ENCODE results near the gene RAB4B. TPM values are rescaled to one million over a fixed set of nuclear protein-coding genes. Genes with fewer than 3 reads are reported as not detected.

The RAB4B gene
- total and polyA plus RNA-seq, 2 donors (not counting 1 experiment from before 2014, with no cell fraction given), result 10.6 to 12.8 TPM

DNA sequence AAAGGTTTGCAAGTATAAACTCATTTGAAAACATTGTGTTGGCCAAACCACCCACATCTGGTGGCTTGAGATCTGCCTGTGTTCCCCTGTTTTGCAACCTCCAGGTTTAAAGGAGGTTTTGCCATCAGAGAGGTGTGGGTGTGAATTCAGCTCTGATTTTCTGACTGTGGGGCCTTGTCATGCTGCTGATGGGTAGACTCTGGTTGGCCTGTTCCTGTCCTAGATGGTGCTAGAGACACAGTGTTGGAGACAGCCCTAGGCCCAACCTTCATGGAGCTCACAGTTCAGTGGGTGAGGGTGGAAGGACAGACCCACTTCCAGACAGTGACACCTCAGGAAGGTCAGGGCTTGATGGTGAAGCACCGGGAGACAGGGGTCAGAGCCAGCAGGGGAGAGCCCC lies 7.5 kb downstream of the RAB4B start:
- H3K36me3 ChIP-seq (ENCODE audit: control insufficient read depth, insufficient read depth, low read length), result peaks cover 3% of the 10 kb centered on the region
- no peak overlapping the region for H3K4me2 ChIP-seq (ENCODE audit: extremely low read depth, insufficient read depth, low read length)
- H3K4me1 ChIP-seq (ENCODE audit: control insufficient read depth, extremely low read depth, insufficient read depth, low read length), result no peaks in the 10 kb centered on the region
- H3K79me2 ChIP-seq (ENCODE audit: control insufficient read depth, insufficient read depth, low read length), result no peaks in the 10 kb centered on the region
- no peaks in the 10 kb centered on the region for H3K9me3 ChIP-seq (ENCODE audit: control insufficient read depth, insufficient read depth, low read depth, low read length)
- no peaks in the 10 kb centered on the region for H4K20me1 ChIP-seq (ENCODE audit: control insufficient read depth, extremely low read depth, insufficient read depth, low read length)
- TF ChIP-seq, protein P1, sequence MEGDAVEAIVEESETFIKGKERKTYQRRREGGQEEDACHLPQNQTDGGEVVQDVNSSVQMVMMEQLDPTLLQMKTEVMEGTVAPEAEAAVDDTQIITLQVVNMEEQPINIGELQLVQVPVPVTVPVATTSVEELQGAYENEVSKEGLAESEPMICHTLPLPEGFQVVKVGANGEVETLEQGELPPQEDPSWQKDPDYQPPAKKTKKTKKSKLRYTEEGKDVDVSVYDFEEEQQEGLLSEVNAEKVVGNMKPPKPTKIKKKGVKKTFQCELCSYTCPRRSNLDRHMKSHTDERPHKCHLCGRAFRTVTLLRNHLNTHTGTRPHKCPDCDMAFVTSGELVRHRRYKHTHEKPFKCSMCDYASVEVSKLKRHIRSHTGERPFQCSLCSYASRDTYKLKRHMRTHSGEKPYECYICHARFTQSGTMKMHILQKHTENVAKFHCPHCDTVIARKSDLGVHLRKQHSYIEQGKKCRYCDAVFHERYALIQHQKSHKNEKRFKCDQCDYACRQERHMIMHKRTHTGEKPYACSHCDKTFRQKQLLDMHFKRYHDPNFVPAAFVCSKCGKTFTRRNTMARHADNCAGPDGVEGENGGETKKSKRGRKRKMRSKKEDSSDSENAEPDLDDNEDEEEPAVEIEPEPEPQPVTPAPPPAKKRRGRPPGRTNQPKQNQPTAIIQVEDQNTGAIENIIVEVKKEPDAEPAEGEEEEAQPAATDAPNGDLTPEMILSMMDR (conservative IDR thresholded peaks at IDR 0.05 in 1 of 2, IDR thresholded peaks at IDR 0.05 in 1 of 2; ENCODE audit: low read depth in 1 of 2, low read length in 2 of 2), result no peak
- TF ChIP-seq EZH2 (IDR thresholded peaks at IDR 0.05; ENCODE audit: low read length, missing control alignments), result no peak
- H3K27me3 ChIP-seq (ENCODE audit: control insufficient read depth, insufficient read depth, low read length), result no peaks in the 10 kb centered on the region
- no peak overlapping the region for H3K4me3 ChIP-seq (replicated peaks in 1 of 4; ENCODE audit: control extremely low read depth in 1 of 4, insufficient read depth in 1 of 4, low read depth in 3 of 4, low read length in 4 of 4)
- no peak for DNase-seq (ENCODE audit: low read depth in 2 of 2)
- H2AFZ ChIP-seq (ENCODE audit: low read length), result no peak overlapping the region
- no peak overlapping the region for H3K27ac ChIP-seq (ENCODE audit: insufficient read depth, low read length)
- H3K9ac ChIP-seq (ENCODE audit: insufficient read depth, low read length), result no peak overlapping the region

GRCh38 chr19:40786060-40787037 lies 8.3 kb downstream of the RAB4B start:
- Histone ChIP-seq H4K20me1 (ENCODE audit: control insufficient read depth, extremely low read depth, insufficient read depth, low read length) (no peaks in the 10 kb centered on the region), H3K4me1 (ENCODE audit: control insufficient read depth, extremely low read depth, insufficient read depth, low read length) (no peaks in the 10 kb centered on the region)

DNA sequence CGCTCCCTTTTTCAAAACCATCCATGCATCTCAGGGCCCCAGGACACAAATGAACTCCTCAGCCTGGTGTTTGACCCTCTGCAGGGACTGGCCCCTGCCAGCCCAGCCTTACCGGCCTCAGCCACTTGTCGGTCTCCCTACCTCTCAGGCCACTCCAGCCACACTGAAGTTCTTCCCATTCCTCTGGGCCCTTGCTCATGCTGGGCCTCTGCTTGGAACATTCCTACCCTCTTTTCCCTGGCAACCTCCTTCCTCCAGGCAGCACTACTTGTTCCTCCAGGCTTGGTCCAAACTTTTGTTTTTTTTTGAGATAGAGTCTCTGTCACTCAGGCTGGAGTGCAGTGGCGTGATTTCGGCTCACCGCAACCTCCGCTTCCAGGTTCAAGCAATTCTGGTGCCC lies 13.3 kb downstream of the RAB4B start:
- no peaks in the 10 kb centered on the region for H3K4me1 ChIP-seq (ENCODE audit: control insufficient read depth, extremely low read depth, insufficient read depth, low read length)
- TF ChIP-seq, protein P1 (conservative IDR thresholded peaks at IDR 0.05 in 1 of 2, IDR thresholded peaks at IDR 0.05 in 1 of 2; ENCODE audit: low read depth in 1 of 2, low read length in 2 of 2), result no peak
- TF ChIP-seq EZH2 (IDR thresholded peaks at IDR 0.05; ENCODE audit: low read length, missing control alignments), result no peak
- no peak overlapping the region for H3K27ac ChIP-seq (ENCODE audit: insufficient read depth, low read length)
- H3K79me2 ChIP-seq (ENCODE audit: control insufficient read depth, insufficient read depth, low read length), result no peaks in the 10 kb centered on the region
- H3K9me3 ChIP-seq (ENCODE audit: control insufficient read depth, insufficient read depth, low read depth, low read length), result no peaks in the 10 kb centered on the region
- no peaks in the 10 kb centered on the region for H3K27me3 ChIP-seq (ENCODE audit: control insufficient read depth, insufficient read depth, low read length)
- H3K9ac ChIP-seq (ENCODE audit: insufficient read depth, low read length), result no peak overlapping the region
- no peak for DNase-seq (ENCODE audit: low read depth in 2 of 2)
- no peaks in the 10 kb centered on the region for H4K20me1 ChIP-seq (ENCODE audit: control insufficient read depth, extremely low read depth, insufficient read depth, low read length)
- H3K4me3 ChIP-seq (replicated peaks in 1 of 4; ENCODE audit: control extremely low read depth in 1 of 4, insufficient read depth in 1 of 4, low read depth in 3 of 4, low read length in 4 of 4), result no peak overlapping the region
- no peak overlapping the region for H3K4me2 ChIP-seq (ENCODE audit: extremely low read depth, insufficient read depth, low read length)
- H2AFZ ChIP-seq (ENCODE audit: low read length), result no peak overlapping the region
- peaks cover 3% of the 10 kb centered on the region for H3K36me3 ChIP-seq (ENCODE audit: control insufficient read depth, insufficient read depth, low read length)

More at GRCh38 chr19:40786060-40787037, 8.3 kb downstream of the RAB4B start:
- H2AFZ ChIP-seq (ENCODE audit: low read length), result no peak overlapping the region
- H3K4me3 ChIP-seq (replicated peaks in 1 of 4; ENCODE audit: control extremely low read depth in 1 of 4, insufficient read depth in 1 of 4, low read depth in 3 of 4, low read length in 4 of 4), result no peak overlapping the region
- no peak overlapping the region for H3K9ac ChIP-seq (ENCODE audit: insufficient read depth, low read length)
- H3K9me3 ChIP-seq (ENCODE audit: control insufficient read depth, insufficient read depth, low read depth, low read length), result no peaks in the 10 kb centered on the region
- no peak overlapping the region for H3K27ac ChIP-seq (ENCODE audit: insufficient read depth, low read length)
- TF ChIP-seq EZH2 (IDR thresholded peaks at IDR 0.05; ENCODE audit: low read length, missing control alignments), result no peak
- TF ChIP-seq, protein P1 (conservative IDR thresholded peaks at IDR 0.05 in 1 of 2, IDR thresholded peaks at IDR 0.05 in 1 of 2; ENCODE audit: low read depth in 1 of 2, low read length in 2 of 2), result no peak
- H3K36me3 ChIP-seq (ENCODE audit: control insufficient read depth, insufficient read depth, low read length), result peaks cover 3% of the 10 kb centered on the region
- no peaks in the 10 kb centered on the region for H3K27me3 ChIP-seq (ENCODE audit: control insufficient read depth, insufficient read depth, low read length)
- H3K4me2 ChIP-seq (ENCODE audit: extremely low read depth, insufficient read depth, low read length), result no peak overlapping the region
- DNase-seq (ENCODE audit: low read depth in 2 of 2), result no peak
- H3K79me2 ChIP-seq (ENCODE audit: control insufficient read depth, insufficient read depth, low read length), result no peaks in the 10 kb centered on the region
